GM12878 (cell line): ENCODE measurements around the gene KCNAB2. TPM values are rescaled to one million over a fixed set of nuclear protein-coding genes. Genes with fewer than 3 reads are reported as not detected.
A peak's percentile ranks its signal among the peaks of the same experiment; 100 is the strongest.

Source experiments
- CHD2 ChIP-seq: IDR thresholded peaks from 2 replicates; pipeline ENCODE4 v1.6.1; 2011; ENCODE audit warnings: low read depth, low read length, improper control_type of control experiment, borderline replicate concordance
- CHD4 ChIP-seq: fragments of 200-600 bp; sonication (generic); IDR thresholded peaks from 2 replicates; pipeline ENCODE4 v1.6.1; 2016; ENCODE audit warnings: mild to moderate bottlenecking
- CREM ChIP-seq: IDR thresholded peaks from 2 replicates; pipeline ENCODE4 v1.6.1; 2014; ENCODE audit warnings: antibody characterized with exemption, low read depth
- EED ChIP-seq: sonication (generic); IDR thresholded peaks from 2 replicates; pipeline ENCODE4 v1.6.1; 2016; ENCODE audit warnings: antibody characterized with exemption, low read depth
- HDAC6 ChIP-seq: fragments of 200-600 bp; sonication (generic); IDR thresholded peaks from one replicate; pipeline ENCODE4 v1.8.0; 2017; ENCODE audit warnings: antibody characterized with exemption; ENCODE audit not compliant: unreplicated experiment
- IKZF2 ChIP-seq, 2 experiments: fragments of 450-650 bp; IDR thresholded peaks; 2 replicates each; pipeline ENCODE4 v1.6.1; 2017; ENCODE audit warnings: mild to moderate bottlenecking in 2 of 2, moderate library complexity in 2 of 2
- JUND ChIP-seq: IDR thresholded peaks from 2 replicates; pipeline ENCODE4 v1.6.1; 2012; ENCODE audit warnings: low read depth, mild to moderate bottlenecking, low read length, improper control_type of control experiment, moderate library complexity
- MEF2B ChIP-seq: fragments of 450-650 bp; IDR thresholded peaks from 2 replicates; pipeline ENCODE4 v1.6.1; 2018; ENCODE audit warnings: mild to moderate bottlenecking, moderate library complexity; ENCODE audit not compliant: partially characterized antibody, poor library complexity, severe bottlenecking
- MXI1 ChIP-seq: fragments of 150-350 bp; IDR thresholded peaks from 2 replicates; pipeline ENCODE4 v1.6.1; 2011; ENCODE audit warnings: low read depth, mild to moderate bottlenecking, inconsistent platforms, low read length, improper control_type of control experiment
- PAX5 ChIP-seq: IDR thresholded peaks from 2 replicates; pipeline ENCODE4 v1.6.1; 2011; ENCODE audit warnings: low read depth, low read length, borderline replicate concordance
- RAD51 ChIP-seq: fragments of 450-650 bp; IDR thresholded peaks from 2 replicates; pipeline ENCODE4 v1.6.1; 2016; ENCODE audit warnings: moderate library complexity, mild to moderate bottlenecking, inconsistent platforms
- RFX5 ChIP-seq: IDR thresholded peaks from 2 replicates; pipeline ENCODE4 v1.6.1; 2011; ENCODE audit warnings: low read depth, low read length, improper control_type of control experiment
- RUNX3 ChIP-seq: IDR thresholded peaks from 2 replicates; pipeline ENCODE4 v1.6.1; 2012; ENCODE audit warnings: low read length, inconsistent platforms
- SIX5 ChIP-seq: IDR thresholded peaks from 2 replicates; pipeline ENCODE4 v1.6.1; 2011; ENCODE audit warnings: mild to moderate bottlenecking, low read depth, low read length, moderate library complexity; ENCODE audit not compliant: severe bottlenecking
- SMAD5 ChIP-seq: IDR thresholded peaks from 2 replicates; pipeline ENCODE4 v1.6.1; 2016; ENCODE audit warnings: antibody characterized with exemption, low read depth
- SMARCA5 ChIP-seq: fragments of 450-650 bp; IDR thresholded peaks from 2 replicates; pipeline ENCODE4 v1.6.1; 2017; ENCODE audit warnings: mild to moderate bottlenecking
- YY1 ChIP-seq: IDR thresholded peaks from 2 replicates; pipeline ENCODE4 v1.6.1; 2011; ENCODE audit warnings: low read depth, mild to moderate bottlenecking, low read length
- ZNF384 ChIP-seq: IDR thresholded peaks from 2 replicates; pipeline ENCODE4 v1.6.1; 2012; ENCODE audit warnings: low read depth, mild to moderate bottlenecking, low read length, improper control_type of control experiment, borderline replicate concordance
- polyA plus RNA-seq, 11 experiments: library from polyadenylated mRNA; depleted of rRNA in 4 of 11; unstranded in 6 of 11; stranded (reverse) in 5 of 11; fragments of >200 nt; fragmentation: Nextera tagmentation in 4 of 11; fragmentation: Illumina TruSeq in 1 of 11; extraction: Ambion mirVana in 4 of 11; extraction: Trizol in 1 of 11; gene quantifications; 1 replicate in 1 of 11; 2 replicates in 10 of 11; pipeline versions ENCODE4 v1.2.1 to v1.2.3, GENCODE V29; 2011 to 2016; ENCODE audit warnings: inconsistent platforms in 2 of 11, missing spikeins in 2 of 11, low read depth in 1 of 11
- total RNA-seq, 4 experiments: library from RNA; depleted of rRNA in 3 of 4; stranded (reverse); fragments of >200 nt in 3 of 4; fragmentation: Illumina TruSeq in 1 of 4; extraction: Trizol in 1 of 4; gene quantifications; 2 replicates each; pipeline versions ENCODE4 v1.2.1 to v1.2.3, GENCODE V29; 2013 to 2021
- TF ChIP-seq, protein P1 (sequence below): fragments of 450-650 bp; IDR thresholded peaks from 2 replicates; pipeline ENCODE4 v1.6.1; 2016; ENCODE audit warnings: mild to moderate bottlenecking
- TF ChIP-seq, protein P2 (sequence below): fragments of 450-650 bp; IDR thresholded peaks from 2 replicates; pipeline ENCODE4 v1.6.1; 2017; ENCODE audit warnings: mild to moderate bottlenecking, moderate library complexity
- TF ChIP-seq, protein P3 (sequence below): IDR thresholded peaks from 2 replicates; pipeline ENCODE4 v1.6.1; 2011; ENCODE audit warnings: mild to moderate bottlenecking, low read depth, low read length, moderate library complexity; ENCODE audit not compliant: insufficient replicate concordance
- TF ChIP-seq, protein P4 (sequence below): fragments of 450-650 bp; IDR thresholded peaks from 2 replicates; pipeline ENCODE4 v1.6.1; 2017; ENCODE audit warnings: low read depth, mild to moderate bottlenecking, moderate library complexity

KCNAB2 gene
- total and polyA plus RNA-seq, 10 of the 15 experiments (the other 5 are each of a cell fraction or from before 2014, with no cell fraction given): 2.9 to 123 (median 62.4) TPM

DNA sequence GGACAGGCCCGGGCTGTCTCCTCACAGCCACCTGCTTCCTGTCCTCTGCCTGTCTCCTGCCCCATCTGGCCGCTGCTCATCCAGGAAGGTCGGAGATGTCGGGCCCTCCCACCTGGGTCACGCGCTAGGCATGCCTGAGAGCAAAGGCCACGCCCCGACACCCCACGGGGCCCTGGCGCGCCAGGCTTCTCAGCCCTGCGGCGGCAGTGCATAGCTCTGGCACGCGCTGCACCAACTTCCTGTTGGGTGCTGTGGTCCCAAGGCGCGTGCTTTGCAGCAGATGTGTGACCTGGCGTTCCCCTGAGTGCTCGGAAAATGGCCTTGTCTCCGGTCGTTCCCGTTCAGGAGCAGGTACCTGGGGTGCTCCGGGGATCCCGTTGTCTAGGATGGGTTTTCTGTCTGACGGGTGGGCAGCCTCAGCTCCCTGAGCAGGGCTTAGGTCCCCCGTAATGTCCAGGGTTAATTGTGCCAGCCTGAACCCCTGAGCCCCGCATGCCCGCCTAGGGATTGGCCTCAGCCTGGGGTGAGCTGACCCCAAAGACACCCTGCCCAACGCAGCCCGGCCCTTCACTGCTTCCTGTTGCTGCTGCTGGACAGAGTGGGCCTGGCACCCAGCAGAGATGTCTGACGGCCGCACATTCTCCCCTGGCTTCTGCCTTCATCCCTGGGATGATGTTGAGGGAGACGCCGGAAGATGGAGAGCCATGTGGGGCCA lies 19.4 kb upstream of the KCNAB2 start (continued):
- TF ChIP-seq, protein P1, sequence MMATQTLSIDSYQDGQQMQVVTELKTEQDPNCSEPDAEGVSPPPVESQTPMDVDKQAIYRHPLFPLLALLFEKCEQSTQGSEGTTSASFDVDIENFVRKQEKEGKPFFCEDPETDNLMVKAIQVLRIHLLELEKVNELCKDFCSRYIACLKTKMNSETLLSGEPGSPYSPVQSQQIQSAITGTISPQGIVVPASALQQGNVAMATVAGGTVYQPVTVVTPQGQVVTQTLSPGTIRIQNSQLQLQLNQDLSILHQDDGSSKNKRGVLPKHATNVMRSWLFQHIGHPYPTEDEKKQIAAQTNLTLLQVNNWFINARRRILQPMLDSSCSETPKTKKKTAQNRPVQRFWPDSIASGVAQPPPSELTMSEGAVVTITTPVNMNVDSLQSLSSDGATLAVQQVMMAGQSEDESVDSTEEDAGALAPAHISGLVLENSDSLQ: peak; percentile 61; the same call in 1 of the 2 replicates
- TF ChIP-seq CHD2 (0 out of 2 replicates have a peak, but pooled peaks have one; percentile 59), HDAC6 (peak; percentile 27), CHD4 (no peak), RUNX3 (peak; percentile 60), PAX5 (peak; percentile 81; the same call in 1 of the 2 replicates), SMAD5 (no peak), SIX5 (no peak), CREM (peak; percentile 56; the same call in 1 of the 2 replicates), EED (no peak), MEF2B (peak; percentile 44), MXI1 (peak; percentile 98), JUND (no peak), ZNF384 (no peak), IKZF2 (IDR thresholded peaks at IDR 0.05) (peak; percentile 49 to 50; a peak in 2 of 4 replicates), YY1 (no peak; the same call in 1 of the 2 replicates), SMARCA5 (no peak), RAD51 (peak; percentile 76), RFX5 (no peak)
- TF ChIP-seq, protein P2, sequence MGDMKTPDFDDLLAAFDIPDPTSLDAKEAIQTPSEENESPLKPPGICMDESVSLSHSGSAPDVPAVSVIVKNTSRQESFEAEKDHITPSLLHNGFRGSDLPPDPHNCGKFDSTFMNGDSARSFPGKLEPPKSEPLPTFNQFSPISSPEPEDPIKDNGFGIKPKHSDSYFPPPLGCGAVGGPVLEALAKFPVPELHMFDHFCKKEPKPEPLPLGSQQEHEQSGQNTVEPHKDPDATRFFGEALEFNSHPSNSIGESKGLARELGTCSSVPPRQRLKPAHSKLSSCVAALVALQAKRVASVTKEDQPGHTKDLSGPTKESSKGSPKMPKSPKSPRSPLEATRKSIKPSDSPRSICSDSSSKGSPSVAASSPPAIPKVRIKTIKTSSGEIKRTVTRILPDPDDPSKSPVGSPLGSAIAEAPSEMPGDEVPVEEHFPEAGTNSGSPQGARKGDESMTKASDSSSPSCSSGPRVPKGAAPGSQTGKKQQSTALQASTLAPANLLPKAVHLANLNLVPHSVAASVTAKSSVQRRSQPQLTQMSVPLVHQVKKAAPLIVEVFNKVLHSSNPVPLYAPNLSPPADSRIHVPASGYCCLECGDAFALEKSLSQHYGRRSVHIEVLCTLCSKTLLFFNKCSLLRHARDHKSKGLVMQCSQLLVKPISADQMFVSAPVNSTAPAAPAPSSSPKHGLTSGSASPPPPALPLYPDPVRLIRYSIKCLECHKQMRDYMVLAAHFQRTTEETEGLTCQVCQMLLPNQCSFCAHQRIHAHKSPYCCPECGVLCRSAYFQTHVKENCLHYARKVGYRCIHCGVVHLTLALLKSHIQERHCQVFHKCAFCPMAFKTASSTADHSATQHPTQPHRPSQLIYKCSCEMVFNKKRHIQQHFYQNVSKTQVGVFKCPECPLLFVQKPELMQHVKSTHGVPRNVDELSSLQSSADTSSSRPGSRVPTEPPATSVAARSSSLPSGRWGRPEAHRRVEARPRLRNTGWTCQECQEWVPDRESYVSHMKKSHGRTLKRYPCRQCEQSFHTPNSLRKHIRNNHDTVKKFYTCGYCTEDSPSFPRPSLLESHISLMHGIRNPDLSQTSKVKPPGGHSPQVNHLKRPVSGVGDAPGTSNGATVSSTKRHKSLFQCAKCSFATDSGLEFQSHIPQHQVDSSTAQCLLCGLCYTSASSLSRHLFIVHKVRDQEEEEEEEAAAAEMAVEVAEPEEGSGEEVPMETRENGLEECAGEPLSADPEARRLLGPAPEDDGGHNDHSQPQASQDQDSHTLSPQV: no peak
- TF ChIP-seq, protein P3, sequence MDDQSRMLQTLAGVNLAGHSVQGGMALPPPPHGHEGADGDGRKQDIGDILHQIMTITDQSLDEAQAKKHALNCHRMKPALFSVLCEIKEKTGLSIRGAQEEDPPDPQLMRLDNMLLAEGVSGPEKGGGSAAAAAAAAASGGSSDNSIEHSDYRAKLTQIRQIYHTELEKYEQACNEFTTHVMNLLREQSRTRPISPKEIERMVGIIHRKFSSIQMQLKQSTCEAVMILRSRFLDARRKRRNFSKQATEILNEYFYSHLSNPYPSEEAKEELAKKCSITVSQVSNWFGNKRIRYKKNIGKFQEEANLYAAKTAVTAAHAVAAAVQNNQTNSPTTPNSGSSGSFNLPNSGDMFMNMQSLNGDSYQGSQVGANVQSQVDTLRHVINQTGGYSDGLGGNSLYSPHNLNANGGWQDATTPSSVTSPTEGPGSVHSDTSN: peak; percentile 14
- TF ChIP-seq, protein P4, sequence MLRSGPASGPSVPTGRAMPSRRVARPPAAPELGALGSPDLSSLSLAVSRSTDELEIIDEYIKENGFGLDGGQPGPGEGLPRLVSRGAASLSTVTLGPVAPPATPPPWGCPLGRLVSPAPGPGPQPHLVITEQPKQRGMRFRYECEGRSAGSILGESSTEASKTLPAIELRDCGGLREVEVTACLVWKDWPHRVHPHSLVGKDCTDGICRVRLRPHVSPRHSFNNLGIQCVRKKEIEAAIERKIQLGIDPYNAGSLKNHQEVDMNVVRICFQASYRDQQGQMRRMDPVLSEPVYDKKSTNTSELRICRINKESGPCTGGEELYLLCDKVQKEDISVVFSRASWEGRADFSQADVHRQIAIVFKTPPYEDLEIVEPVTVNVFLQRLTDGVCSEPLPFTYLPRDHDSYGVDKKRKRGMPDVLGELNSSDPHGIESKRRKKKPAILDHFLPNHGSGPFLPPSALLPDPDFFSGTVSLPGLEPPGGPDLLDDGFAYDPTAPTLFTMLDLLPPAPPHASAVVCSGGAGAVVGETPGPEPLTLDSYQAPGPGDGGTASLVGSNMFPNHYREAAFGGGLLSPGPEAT: 0 out of 2 replicates have a peak, but pooled peaks have one; percentile 13
